CD4-positive, alpha-beta T cell treated with Interleukin-15 for 1 hour (primary cell): Measurements from ENCODE around the gene PDE4D.

Experiments used
- DNase-seq: peaks from one replicate; pipeline ENCODE4 v3.0.0-alpha.2; 2020

Gene PDE4D

DNA sequence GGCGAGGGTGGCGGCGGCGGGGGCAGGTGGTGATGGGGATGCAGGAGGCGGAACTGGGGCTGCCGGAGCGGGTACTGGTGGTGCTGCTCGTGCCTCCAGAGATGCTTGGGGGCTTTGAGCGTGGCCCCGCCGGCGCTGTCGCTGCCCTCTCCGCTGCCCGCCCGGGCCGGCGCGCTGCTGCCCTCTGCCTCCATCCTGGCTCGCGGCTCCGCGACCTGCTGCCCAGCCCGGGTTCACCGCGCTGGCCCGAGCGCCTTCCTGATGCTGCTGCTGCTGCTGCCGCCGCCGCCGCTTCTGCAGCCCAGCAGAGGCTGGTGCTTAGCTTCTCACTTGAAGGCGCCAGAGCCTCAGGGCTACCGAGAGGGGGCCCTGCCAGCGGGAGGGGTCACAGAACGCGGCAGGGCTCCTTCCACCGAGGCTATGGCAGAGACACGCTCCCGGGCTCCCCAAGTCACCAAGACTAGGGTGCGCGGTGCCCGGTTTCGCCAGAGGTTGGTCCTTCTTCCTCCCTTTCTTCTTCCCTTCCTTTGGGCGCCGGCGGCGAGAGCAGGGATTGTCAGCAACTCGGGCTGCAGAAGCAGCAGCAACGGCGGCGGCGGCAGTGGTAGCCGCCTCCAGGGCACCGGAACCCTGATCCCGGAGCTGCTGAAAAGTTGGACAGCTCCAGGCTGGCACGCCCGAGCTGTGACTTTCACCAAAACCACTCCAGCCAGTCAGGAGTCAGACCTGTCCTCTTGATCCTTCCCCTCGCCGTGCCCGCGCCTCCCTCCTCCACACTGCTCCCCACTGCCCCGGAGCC lies at the start of gene PDE4D:
PDE4D (minus strand) TSS at position 298 of the 799 bp plus-strand sequence.
- DNase-seq = no peak

DNA sequence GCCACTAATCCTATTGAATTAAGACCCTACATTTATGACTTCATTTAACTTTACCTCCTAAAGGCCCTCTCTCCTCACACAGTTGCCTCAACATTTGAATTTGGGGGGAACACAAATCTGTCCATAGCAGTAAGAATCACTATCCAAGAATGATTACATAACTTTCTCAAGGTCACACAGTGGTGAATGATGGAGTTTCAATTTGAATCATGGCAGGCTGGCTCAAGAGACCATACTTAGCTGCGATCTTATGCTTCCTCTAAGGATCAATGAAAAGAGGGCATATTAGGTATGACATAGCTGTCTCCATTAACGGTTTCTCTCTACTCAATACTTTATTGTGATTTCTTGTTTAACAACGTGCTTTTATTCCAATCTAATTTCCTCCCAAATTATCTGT lies 44.1 kb upstream of the PDE4D start:
- no peak for DNase-seq

DNA sequence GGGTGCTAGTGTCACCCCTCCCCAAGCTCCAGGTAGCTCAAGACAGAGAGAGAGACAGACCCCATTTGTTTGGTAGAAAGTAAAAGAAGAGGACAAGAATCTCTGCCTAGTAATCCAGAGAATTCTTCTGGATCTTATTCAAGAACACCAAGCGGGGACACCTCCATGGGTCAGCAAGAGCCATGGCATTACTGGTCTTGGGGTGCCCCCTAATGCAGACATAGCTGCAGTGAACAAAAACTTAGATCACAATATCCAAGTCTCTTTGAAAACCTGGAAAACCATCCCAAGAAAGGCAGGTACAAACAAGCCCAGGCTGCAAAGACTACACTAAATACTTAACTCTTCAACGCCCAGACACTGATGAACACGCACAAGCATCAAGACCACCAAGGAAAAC lies 29.9 kb upstream of the PDE4D start:
- DNase-seq = no peak

DNA sequence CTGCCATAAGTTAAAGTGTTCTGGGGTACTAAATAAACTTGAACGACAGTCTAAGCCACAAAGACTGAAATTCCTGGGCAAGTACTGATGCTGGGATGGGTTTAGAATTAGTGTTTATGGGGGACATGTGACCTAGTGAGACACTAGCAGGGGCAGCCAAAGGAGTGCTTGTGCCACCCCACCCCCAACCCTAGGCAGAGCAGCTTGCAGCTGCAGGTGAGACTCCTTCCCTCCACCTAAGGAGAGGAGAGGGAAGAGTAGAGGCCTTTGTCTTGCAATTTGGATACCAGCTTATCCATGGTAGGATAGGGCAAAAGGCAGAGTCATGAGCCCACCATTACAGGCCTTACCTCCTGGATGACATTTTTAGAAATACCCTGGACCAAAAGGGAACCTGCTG lies 28.7 kb upstream of the PDE4D start:
- DNase-seq = no peak

DNA sequence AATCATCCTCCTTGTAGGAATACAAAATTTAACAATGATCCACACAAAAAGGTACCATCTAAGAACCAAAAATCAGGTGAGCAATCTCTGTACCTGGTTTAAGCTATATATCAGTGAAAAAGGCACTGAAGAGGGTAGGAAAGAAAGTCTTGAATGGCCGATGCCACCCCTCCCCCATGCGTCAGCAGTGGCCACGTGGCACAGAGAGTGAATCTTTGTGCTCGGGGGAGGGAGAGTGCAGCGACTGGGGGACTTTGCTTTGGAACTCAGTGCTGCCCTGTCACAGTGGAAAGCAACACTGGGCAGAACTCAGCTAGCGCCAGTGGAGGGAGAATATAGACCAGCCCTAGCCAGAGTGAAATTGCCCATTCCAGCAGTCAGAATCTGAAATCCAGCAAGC lies 28.3 kb upstream of the PDE4D start:
- no peak for DNase-seq

DNA sequence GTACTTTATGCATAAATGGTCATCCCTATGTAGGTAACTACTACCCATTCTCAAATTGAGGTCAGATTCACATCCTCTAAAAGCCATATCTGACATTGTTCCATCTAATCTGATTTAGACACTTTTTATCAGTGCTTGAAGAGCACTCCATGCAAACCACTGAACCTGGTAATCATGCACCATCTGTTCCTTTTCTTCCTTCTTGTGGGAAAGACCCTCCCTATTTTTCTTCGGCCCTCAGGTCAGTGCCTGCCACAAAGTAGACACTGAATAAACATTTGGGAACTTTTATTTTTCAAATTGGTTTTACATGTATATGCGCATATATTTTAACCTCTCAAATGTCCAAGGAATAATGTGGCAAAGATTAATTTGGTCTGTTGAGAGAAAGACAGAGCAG lies 26.0 kb upstream of the PDE4D start:
- no peak for DNase-seq

DNA sequence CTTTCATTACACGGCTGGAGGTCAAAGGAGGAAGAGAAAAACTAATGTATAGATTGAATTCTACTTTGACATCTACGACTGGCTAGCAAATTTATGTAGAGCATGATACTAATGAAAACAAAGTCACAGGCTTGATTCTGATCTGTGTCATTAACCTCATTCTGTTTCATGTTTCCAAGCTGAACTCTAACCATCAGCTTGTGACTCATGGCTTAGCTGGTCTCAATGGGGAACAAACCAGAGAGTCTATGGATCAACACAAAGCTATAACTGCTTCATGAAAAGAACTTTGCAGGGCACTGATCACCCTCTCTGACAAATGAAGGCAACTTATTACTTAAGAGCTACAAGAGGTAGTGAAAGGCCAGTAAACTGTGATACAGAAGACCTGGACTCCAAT lies 23.6 kb upstream of the PDE4D start:
- no peak for DNase-seq

DNA sequence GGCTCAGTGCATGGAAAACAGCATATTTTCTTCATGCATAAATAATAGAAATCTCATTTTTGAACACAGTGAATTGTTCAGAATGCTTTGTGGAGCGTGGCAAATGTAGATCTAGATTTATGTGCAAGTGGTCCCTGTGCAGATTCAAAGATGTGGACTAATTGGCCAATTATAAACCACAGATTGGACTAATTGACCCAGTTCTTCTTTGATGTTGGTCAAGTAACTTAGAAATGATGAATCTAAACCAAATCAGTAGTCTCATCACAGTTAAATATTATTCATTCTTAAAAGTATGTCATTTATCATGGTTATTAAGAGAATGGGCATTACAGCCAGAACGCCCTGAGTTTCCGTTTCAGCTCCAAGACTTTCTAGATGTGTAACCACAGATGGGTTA lies 11.7 kb upstream of the PDE4D start:
- no peak for DNase-seq

DNA sequence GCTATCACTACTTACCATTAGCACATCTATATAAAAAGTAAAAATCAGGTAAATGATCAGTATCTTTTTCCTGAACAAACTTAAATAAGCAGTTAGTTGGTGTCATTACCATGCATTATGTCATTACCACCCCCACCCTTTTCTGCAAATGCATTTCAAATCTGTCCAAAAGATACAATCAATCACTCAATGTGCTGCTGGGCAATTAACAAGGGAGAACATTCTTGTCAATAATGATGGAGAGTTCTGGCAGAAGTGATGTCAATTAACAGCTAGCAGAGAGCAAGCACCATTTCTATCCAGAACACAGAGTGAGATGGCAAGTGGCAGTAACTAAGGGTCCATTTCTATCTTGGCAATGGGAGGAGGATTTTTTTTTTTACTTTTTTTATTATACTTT lies 3.5 kb upstream of the PDE4D start:
- no peak for DNase-seq

DNA sequence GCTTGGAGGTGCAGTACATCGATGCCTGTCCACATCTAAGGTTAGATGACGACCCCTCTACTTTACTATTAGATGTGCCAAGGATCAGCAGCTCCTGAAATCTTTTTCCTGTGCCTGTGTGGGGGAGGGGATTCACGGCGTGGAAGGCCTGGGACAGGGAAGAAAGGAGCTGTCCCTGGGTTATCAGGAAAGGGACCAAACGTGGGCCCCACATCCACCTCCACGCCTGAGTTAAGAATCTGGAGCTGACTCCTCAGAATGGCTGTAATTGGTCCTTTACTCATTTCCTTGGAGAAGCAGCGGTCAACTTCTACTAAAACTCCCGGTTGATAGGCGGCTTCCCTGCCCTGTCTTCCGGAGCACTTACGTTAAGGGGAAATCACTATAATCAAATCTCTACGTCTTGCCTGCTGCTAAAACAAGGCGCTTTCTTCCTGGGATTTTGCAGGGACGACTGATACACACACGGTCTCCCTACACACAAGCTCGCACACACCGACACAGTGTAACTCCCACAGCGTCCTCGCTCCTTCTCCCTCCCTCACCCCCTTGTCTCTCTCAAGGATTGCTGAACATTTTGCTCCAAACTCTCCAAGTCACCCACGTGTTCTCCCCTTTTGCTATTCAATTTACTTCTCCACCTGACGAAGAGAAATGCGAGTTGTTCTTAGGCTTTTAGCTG lies 1.4 kb downstream of the PDE4D start:
- no peak for DNase-seq

DNA sequence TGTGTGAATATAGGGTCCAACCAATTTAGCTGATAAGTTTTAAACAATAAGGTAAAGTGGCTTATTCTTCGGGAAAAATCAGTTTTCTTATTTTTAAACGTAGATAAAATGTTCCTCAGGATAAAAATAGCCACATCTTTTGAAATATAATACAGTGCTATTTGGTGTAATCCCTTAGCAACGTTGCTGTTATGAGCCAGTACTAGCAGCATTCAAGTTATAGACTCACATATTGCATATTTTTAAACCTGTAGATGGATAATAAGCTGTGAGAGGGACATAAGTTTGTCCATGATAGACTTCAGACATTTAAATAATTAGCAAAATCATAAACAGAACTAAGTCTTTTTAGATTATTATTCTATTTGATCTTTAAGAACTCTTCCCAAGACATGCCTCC lies 6.3 kb downstream of the PDE4D start:
- DNase-seq = no peak

DNA sequence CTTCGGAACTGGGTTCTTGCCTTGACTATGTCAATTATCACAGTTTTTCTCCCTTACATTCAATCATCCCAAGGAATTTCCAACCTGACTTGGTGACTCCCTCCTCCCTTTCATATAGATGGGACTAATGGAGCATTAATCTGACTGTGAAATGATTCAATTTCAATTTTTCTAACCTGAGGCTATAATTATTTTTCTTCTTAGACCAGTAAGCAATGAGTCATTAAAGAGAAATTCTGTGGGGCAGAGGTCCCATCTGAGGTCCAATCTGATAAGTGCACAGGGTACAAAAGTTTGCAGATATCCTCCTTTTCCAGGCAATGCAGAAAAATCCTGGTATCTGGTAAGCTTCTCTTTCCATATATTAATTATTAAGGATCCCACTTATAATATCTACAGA lies 18.9 kb downstream of the PDE4D start:
- DNase-seq = no peak

DNA sequence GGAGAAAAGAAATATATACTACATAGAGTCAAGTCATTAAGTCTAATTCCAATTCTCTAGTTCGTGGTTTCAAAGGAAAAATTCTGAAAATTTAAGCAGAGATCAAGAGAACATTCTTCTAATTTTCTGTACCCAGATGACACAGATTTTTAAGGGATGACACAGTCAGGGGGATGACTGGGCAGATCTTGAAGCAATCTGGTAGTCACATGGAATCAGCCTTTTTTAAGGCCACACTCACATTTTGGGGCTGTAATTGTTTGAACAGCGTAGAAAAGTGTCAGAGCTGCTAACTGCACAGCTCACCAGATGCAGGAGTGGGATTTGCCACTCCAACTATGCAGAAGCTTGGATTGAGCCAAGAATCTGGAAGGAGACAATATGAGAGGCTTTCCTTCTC lies 20.4 kb downstream of the PDE4D start:
- no peak for DNase-seq

DNA sequence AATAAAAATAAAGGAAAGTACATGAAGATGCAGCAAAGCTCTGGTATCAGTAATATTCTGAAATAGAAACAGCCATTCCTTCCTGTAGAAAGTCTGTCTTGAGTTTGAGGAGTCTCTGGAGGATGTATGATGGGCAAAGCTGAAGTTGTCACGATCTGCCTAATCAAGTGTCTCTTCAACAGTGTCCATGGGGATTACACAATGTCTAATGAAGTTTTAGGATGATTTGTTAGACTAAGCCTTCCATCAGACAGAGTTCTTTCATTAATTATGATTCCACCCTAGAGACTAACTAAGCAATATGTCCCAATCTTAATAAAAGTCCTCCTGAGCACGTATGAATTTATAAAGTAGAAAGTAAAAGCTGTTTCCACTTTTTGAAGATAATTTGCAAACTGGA lies 26.9 kb downstream of the PDE4D start:
- no peak for DNase-seq

DNA sequence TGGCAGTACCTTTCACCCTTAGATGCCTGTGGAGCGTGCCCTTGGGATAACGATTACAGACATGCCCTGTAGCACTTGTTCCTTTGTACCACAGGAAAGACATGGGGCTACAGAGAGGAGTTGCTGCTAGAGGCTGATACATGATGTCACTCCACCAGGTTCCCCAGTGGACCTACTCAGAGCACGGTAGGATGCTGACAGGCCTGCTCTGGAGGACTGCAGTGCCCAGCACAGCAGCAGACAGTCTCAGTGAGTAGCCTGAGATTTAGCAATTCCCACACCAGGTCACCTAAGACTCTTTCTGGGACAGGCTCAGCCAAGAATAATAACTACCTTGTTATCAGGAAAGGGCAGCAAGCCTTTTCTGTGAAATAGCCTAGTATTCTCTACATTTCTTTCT lies 28.8 kb downstream of the PDE4D start:
- no peak for DNase-seq

DNA sequence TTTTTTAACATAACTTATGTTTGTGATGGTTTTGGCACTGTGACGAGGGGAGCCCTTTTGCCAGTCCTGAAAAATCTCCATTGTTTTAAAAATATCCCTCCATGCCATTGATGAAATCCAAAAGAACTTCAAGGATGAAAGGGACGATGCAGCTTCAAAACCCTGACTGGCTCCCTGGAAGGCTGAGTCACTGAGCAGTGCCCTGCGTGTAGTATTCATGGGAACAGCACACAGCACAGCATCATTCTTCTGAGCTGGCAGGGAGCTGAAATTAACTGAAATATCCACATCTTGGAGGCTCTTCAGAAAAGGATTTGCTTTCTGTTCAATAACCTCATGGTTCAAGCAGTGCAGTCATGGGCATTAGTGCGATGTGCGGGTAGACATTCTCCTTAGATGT lies 29.7 kb downstream of the PDE4D start:
- no peak for DNase-seq

DNA sequence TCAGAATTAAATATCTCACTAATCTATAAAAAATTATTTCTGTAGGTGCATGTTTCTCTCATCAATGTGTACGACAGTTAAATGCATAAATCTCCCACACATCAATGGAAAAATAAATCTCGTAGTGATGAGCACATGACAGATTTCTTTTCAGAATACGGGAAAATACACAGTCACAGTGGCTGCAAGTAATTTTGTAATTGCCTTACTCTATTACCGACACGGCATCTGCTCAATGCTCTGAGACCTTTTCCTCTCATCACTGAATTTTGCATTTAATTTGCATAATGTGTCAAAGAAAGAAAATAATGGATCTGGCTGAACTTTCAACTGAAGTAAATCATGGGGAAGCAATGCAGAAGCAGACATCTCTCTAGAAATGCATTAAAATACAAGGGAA lies 37.2 kb downstream of the PDE4D start:
- no peak for DNase-seq

DNA sequence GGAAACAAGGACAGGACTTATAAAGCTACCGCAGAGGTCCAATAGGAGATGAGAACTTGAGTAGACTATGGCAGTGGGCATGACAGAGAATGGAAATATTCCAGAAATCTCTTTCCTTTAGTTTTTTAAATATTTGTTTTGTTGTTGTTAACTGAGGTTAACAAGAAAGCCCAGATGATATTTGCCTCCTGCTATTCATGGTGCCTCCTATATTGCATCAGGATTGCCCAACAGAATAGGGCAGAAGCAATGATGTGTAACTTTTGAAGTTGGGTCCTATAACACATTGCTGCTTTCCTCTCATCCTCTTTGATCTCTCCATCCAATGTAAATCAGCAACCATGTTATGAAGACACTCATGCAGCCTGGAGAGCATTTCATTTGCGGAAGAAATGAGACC lies 42.8 kb downstream of the PDE4D start:
- no peak for DNase-seq

DNA sequence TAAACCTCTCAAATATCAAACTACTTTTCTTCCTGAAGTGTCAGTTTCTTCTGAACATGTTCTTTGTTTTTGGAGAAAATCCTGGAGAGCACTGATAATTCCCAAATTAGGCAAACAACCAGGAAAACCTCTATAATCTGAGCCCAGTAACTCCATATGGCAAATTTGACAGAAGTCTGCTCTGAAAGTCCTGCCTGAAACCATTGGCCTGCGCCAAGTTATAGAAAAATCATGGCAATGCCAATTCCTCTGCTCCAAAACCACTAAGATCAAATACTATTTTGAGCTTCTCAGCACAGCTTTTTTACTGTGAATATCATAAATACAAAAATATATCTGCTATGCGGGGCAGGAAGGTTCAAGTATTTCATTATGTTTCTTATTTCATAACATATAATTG lies 45.9 kb downstream of the PDE4D start:
- DNase-seq = no peak

DNA sequence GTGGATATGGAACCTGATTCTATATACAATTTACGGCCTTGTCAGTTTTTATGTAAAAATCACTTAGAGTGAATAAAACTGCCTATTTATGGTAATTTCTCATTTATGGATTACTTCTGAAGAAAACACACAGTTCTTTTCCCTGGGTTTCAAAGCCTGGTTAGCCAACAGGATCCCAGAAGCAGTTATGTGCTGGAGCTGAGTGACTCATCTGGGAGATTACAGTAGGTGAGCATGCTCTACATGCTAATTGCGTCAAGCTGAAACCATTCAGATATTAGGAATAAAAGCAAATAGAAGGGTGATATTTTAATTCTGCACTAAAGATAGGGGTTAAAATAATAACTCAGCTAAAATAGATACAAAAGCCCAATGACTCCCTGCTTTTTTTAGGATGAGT lies 47.8 kb downstream of the PDE4D start:
- no peak for DNase-seq

DNA sequence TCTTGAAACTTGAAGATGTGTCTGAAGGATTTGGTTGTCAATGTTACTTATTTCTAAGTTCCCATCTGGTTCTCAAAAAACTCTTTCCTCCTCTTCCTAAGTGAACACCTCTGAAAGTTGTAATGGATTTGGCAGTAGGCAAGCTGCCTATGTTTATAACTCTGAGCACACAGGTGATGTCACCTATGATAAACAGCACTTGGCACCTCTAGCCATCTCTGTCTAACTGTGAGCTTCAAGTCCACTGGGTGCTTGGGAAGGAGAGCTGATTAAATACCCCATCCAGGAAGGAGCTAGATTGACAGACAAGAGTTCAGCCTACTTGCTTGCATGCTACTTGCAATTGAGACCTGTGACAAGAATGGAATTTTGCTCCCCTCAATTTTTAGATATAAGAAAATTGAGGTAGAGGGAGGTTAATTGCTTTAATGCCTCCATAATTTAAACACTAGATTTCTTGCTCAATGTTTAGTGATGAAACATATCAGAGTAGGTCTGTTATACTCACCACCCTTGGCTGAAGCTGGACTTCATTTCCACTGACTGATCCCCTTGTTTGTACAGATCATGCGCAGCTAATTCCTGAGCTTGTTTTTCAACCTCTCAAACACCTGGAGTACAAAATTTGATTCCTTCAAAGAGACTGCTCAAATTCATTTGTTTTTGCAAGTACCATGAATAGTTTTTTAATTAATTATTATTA lies 49.9 kb downstream of the PDE4D start:
- DNase-seq = no peak

DNA sequence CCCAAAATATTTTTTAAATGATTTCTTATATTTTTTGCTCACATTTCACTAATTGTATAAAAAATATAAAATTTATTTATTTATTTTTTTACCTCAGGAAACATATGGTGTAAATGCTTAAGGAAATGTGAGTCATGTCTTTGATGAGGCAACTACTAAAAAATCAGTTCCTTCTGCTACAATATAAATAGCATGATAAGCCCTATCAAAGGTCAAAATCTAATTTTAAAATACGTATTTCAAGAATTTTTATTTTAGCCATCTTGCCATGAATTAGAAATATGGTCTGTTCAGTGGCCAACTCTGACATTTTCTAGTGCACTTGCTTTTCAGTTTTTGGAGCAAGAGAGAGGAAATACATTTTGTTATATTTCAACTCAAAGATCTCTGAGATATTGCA lies 50.5 kb downstream of the PDE4D start:
- no peak for DNase-seq

DNA sequence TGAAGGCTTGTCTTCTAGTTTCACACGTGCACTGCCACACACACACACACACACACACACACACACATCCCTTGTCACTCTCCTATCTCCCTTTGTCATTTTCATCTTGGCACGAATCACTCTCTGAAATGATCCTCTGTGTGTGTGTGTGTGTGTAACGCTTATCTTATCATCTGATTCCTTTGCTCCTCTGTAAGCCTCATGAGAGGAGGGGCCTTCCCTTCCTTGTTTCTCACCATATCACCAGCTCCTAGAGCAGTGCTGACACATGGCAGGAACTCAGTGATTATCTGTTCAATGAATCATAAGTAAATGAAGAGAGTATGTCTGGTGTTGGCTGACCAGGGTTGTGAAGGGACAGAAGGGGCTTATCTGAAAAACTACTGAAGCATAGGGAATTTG lies 53.3 kb downstream of the PDE4D start:
- no peak for DNase-seq

DNA sequence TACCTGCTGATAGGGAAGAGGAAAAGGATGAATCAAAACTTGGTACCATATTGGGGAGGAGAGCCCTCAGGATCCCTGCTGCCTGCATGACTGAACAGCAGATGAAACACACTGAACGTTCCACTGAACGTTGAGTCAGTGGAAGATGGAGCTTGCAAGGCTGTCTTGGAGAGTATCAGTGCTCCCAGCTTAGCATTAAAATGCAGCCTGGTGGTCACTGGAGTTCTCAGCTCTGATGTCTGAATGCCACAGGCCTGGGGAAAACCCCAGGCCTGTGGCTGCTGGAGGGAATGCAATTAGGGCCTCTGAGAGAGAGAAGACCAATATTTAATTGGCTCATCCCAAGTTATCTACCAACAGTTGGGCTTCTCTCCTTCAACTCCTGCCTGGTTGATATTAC lies 54.5 kb downstream of the PDE4D start:
- no peak for DNase-seq
